Activated CD4-positive, alpha-beta T cell treated with anti-CD3 and anti-CD28 coated beads, Interleukin-10, Interleukin-2, amounts not matched to agents 100 ng/mL and 50 ng/mL, durations not matched to agents 16 hours and 8 hours (primary cell): Measurements from ENCODE around the gene OR1I1.

Experiments
- DNase-seq: peaks from one replicate; pipeline ENCODE4 v3.0.0-alpha.2; 2020

Gene OR1I1

GRCh38 chr19:15120135-15121026 lies 38.4 kb downstream of the OR1I1 start:
- DNase-seq, result no peak

GRCh38 chr19:15122331-15123030 lies 40.5 kb downstream of the OR1I1 start:
- no peak for DNase-seq

- DNase-seq, result no peak
These were observed 41.2 kb downstream of the OR1I1 start for GRCh38 chr19:15123031-15123890.

GRCh38 chr19:15123900-15124299 lies 41.9 kb downstream of the OR1I1 start:
- no peak for DNase-seq

- DNase-seq, result peak; percentile 17
These were observed 42.7 kb downstream of the OR1I1 start for GRCh38 chr19:15124572-15125231.

GRCh38 chr19:15125232-15126067 lies 43.4 kb downstream of the OR1I1 start:
- DNase-seq, result peak; percentile 99

- no peak for DNase-seq
These were observed 44.3 kb downstream of the OR1I1 start for GRCh38 chr19:15126131-15126910.

GRCh38 chr19:15128162-15128770 lies 46.3 kb downstream of the OR1I1 start:
- no peak for DNase-seq

GRCh38 chr19:15129856-15130585 lies 48.0 kb downstream of the OR1I1 start:
- peak; percentile 14 for DNase-seq

- DNase-seq, result no peak
These were observed 54.4 kb downstream of the OR1I1 start for GRCh38 chr19:15136234-15136954.

GRCh38 chr19:15137777-15138176 lies 55.8 kb downstream of the OR1I1 start:
- no peak for DNase-seq

GRCh38 chr19:15138427-15138826 lies 56.4 kb downstream of the OR1I1 start:
- DNase-seq, result no peak

- DNase-seq, result no peak
These were observed 59.1 kb downstream of the OR1I1 start for GRCh38 chr19:15141143-15141542.

GRCh38 chr19:15142313-15142712 lies 60.3 kb downstream of the OR1I1 start:
- no peak for DNase-seq
